HG02981 (cell line): ENCODE data around the gene ATG7.

Experiments used
- ATAC-seq: cut with Tn5 transposase; IDR thresholded peaks from one replicate; pipeline ENCODE4 v1.9.1; 2021; ENCODE audit warnings: mild to moderate bottlenecking, moderate library complexity; ENCODE audit not compliant: unreplicated experiment

ATG7 gene

GRCh38 chr3:11548721-11549131, 276.5 kb downstream of the ATG7 start:
- ATAC-seq = no peak

GRCh38 chr3:11549580-11550140, 277.5 kb downstream of the ATG7 start:
- ATAC-seq = no peak

GRCh38 chr3:11551036-11551435, 278.8 kb downstream of the ATG7 start:
- no peak for ATAC-seq

GRCh38 chr3:11552289-11553264, 280.4 kb downstream of the ATG7 start:
- ATAC-seq = no peak

DNA sequence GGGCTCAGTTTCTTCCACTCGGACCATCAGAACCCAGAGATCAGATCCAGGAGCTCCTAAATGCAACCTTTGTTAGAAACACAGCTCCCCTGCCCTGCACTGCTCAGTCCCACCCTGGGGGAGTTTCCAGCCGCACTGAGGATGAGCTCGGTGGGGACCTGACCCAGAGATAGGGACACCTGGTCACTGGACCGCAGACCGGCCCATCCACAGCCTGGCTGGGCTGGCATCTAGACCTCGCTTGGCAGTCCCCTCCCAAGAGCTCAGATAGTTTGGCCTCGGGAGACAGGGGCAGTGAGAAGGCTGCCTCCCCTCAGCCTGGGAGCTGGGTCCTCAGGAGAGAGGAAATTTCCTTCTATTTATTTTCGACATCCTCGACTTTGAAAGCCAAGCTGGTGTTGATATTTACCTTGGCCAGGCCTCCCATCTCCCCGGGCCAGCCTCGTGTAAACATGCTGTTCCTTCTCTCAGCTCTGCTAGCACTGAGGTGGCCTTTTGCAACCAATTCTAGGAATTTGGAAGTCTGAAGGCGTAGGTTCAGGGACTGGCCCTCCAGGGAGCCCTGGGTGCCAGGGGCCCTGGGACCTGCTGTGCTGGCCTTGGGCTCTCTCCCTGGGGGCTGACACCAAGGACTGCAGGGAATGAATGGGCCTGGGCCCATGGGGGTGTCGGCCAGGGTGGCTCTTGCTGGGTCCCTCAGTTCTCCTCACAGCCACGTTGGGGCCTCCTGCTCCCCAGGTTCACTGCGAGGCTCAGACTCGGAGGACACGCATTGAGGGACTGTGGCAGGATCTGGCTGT, 281.4 kb downstream of the ATG7 start:
- no peak for ATAC-seq

DNA sequence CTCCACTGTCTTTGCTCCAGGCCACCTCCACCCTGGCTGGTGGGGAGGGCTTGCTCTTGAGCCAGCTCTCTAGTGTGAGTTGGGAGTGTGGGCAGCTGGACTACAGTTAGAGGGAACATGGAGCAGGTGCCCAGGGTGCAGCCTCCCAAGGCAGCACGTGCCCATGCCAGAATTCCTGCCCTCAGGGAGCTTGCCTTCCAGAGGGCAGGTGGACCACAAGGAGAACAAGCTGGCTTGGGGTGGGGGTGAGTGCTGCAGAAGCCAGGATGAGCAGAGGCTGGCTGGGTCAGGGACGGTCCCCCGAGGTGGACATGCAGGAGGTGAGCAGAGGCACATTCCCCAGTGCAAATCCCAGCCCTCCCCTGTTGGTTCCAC, 282.0 kb downstream of the ATG7 start:
- ATAC-seq = no peak

DNA sequence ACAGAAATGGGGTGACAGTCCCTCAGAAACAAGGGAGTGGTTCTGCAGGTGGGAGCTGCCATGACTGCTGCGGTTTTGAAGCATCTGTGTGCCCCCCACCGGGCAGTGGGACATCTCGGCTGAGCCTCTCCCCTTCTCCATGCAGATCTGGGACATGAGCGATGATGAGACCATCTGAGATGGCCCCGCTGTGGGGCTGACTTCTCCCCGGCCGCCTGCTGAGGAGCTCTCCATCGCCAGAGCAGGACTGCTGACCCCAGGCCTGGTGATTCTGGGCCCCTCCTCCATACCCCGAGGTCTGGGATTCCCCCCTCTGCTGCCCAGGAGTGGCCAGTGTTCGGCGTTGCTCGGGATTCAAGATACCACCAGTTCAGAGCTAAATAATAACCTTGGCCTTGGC, 282.5 kb downstream of the ATG7 start:
- no peak for ATAC-seq

GRCh38 chr3:11555211-11555782, 283.1 kb downstream of the ATG7 start:
- ATAC-seq = no peak

GRCh38 chr3:11555881-11556633, 283.9 kb downstream of the ATG7 start:
- ATAC-seq = no peak

DNA sequence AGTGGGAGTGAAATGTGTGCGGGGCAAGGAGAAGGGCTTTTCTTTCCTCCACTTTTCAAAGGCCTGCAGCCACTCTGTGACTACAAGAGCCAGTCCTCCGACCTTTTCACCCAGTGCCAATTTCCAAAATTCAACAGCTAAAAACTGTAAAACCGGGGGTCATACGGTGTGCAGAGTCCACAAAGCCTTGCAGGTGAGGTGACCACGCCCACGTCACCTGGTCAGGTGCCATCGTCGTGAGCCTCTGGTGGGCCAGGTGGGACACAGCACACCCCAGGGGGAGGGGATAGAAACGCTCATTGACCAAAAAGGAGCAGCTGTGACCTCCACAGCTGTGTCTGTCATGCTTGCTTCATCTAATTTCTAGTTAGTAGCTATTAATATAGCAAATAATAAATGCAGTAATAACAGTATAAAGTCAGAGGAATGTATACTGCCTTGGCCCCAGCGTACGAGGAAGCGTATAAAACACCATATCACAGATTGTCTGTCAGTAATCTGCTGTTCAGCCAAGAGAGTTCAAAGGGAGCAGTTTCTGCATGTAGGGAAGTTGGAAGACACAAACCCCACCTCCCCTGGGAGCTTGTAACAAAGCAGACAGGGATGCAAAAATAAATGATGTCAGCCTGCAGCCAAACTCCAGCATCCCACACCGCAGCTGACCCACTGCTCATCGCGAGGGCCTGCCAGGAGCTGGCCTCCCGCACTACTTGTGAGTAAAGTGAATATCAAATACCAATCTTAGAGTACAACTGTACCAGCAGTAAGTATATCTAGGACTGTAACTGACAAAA, 284.9 kb downstream of the ATG7 start:
- no peak for ATAC-seq

GRCh38 chr3:11558002-11558401, 285.8 kb downstream of the ATG7 start:
- ATAC-seq = no peak

GRCh38 chr3:11558411-11558903, 286.3 kb downstream of the ATG7 start:
- ATAC-seq = no peak

DNA sequence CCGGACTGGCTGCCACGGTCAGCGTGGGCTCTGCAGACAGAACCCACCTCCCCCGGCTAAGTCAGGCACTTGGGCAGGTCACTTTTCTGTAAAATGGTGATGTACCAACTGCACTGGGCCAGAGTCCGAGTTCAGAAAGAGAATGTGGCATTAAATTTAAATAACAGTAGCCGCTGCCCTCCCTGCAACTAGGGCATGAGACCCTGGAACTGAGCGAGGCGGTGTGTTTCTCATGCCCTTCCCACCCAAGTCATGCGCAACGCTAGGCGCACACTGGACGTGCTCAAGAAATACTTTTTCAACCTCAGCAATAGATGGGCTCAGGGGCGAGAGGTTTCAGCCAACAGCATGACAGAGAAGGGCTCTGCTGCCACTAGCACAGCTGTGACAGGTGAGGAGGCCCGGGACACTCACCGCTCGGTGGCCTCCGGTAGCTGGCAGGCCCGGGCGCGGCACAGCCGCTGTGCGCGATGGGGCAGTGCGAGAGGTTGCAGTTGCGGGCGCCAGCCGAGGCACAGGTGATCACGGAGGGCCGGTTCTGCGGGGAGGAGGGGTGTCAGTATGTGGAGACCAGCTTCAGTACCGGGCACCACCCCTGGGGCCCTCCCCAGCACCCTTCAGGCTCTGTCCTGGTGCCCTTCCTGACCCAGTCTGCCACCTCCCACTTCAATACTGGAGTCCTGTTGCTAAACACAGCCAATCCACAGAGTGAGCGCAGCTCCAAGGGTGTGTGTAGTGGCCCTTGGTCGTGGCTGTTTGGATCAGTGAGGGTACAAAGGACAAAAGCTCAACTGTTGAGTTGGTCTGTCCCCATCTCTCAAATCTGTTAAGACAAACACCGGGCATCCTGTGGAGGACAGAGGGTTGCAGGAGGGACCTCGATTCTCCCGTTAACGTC, 287.0 kb downstream of the ATG7 start:
- no peak for ATAC-seq

- ATAC-seq = no peak
Observed at GRCh38 chr3:11559816-11560633, 287.8 kb downstream of the ATG7 start.

GRCh38 chr3:11560746-11561145, 288.5 kb downstream of the ATG7 start:
- ATAC-seq = no peak

GRCh38 chr3:11562277-11562881, 290.2 kb downstream of the ATG7 start:
- no peak for ATAC-seq

DNA sequence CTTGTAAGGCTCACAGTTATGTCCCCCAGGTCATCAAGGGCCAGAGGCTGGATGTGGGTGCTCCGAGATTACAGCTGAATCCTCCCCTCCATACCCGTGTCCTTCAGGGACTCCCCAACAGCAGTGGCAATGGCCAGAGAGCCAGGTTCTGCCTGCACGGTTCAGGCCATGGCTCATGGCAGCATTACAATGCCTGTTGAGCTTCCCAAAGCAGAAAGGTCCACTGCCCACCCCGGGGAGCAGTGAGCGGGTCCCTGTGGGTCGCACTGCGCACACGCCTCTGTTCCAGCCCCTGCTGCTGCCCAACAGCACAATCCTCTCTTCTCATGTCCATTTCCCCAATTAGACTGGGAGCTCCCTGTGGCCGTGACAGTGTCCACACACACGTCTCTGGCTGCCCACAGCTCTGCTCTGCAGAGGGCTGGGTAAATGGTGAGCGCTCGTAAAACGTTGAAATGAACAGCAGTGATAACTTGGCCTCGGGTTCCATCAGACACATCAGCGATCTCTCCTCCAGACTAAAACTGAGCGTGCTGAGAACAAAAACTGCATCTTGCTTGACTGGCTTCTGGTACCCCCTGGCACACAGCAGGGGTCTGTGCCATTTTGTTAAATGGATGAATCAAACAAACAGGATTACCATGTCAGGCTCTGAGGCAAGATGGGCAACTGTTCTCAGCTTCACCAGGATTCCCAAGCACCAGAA, 291.1 kb downstream of the ATG7 start:
- ATAC-seq = no peak
